Renal cortical epithelial cell (primary cell): Measurements from ENCODE around the gene OR1L8. TPM values are rescaled to one million over a fixed set of nuclear protein-coding genes. Genes with fewer than 3 reads are reported as not detected.
"Not testable (repeated sequence)": the region's sequence is repeated elsewhere in the genome, so short reads cannot be mapped to it uniquely, and the experiment has no call there.

Source experiments
- DNase-seq: peaks from one replicate; pipeline ENCODE4 v3.0.0-alpha.2; 2011; ENCODE audit warnings: low read depth
- total RNA-seq: library from RNA; depleted of rRNA; stranded (reverse); fragments of >200 nt; gene quantifications from 2 replicates; pipeline ENCODE4 v1.2.3, GENCODE V29; 2014

The OR1L8 gene
- total RNA-seq: not detected in 2 replicates

GRCh38 chr9:122583284-122583683 is at the start of gene OR1L8:
OR1L8 (minus strand) TSS chr9:122583384; CDS start chr9:122568477, 14,907 bp downstream.
- not testable (repeated sequence) for DNase-seq

GRCh38 chr9:122619996-122620395 is 36.8 kb upstream of the OR1L8 start:
- no peak for DNase-seq

GRCh38 chr9:122614362-122614761 is 31.2 kb upstream of the OR1L8 start, which contains the start of gene OR1Q1:
OR1Q1 (plus strand) TSS chr9:122614738; CDS start chr9:122614738, 0 bp downstream.
- no peak for DNase-seq

- DNase-seq: no peak
Measured at GRCh38 chr9:122609804-122610203, 26.6 kb upstream of the OR1L8 start.

GRCh38 chr9:122606587-122606986 is 23.4 kb upstream of the OR1L8 start:
- DNase-seq: no peak

- DNase-seq: no peak
Measured at GRCh38 chr9:122605691-122606090, 22.5 kb upstream of the OR1L8 start.

GRCh38 chr9:122580360-122580759 is 2.8 kb downstream of the OR1L8 start:
- DNase-seq: peak; percentile 85

- DNase-seq: no peak
Measured at GRCh38 chr9:122579874-122580273, 3.3 kb downstream of the OR1L8 start.

- DNase-seq: peak; percentile 44
Measured at GRCh38 chr9:122572456-122572855, 10.7 kb downstream of the OR1L8 start.

GRCh38 chr9:122567901-122568300 is 15.3 kb downstream of the OR1L8 start:
- no peak for DNase-seq

- no peak for DNase-seq
Measured at GRCh38 chr9:122562134-122562760, 20.9 kb downstream of the OR1L8 start.

- no peak for DNase-seq
Measured at GRCh38 chr9:122561446-122561845, 21.7 kb downstream of the OR1L8 start.

- no peak for DNase-seq
Measured at GRCh38 chr9:122552812-122553211, 30.4 kb downstream of the OR1L8 start, which contains the start of gene OR1N2. OR1N2 (plus strand) TSS chr9:122553112; CDS start chr9:122553212, 100 bp downstream.

GRCh38 chr9:122551371-122551770 is 31.8 kb downstream of the OR1L8 start:
- no peak for DNase-seq

- peak; percentile 30 for DNase-seq
Measured at GRCh38 chr9:122546196-122546595, 37.0 kb downstream of the OR1L8 start.

- no peak for DNase-seq
Measured at GRCh38 chr9:122538757-122539156, 44.4 kb downstream of the OR1L8 start.

GRCh38 chr9:122537066-122537465 is 46.1 kb downstream of the OR1L8 start:
- peak; percentile 93 for DNase-seq

GRCh38 chr9:122536134-122536533 is 47.0 kb downstream of the OR1L8 start:
- peak; percentile 93 for DNase-seq

GRCh38 chr9:122531157-122531556 is 52.0 kb downstream of the OR1L8 start:
- not testable (repeated sequence) for DNase-seq

- DNase-seq: no peak
Measured at GRCh38 chr9:122527193-122527592, 56.0 kb downstream of the OR1L8 start, which contains the start of gene OR1N1. OR1N1 (minus strand) TSS chr9:122527293; CDS start chr9:122527293, 0 bp downstream.

- DNase-seq: no peak
Measured at GRCh38 chr9:122526602-122527001, 56.6 kb downstream of the OR1L8 start.

GRCh38 chr9:122519376-122519775 is 63.8 kb downstream of the OR1L8 start:
- DNase-seq: no peak

- no peak for DNase-seq
Measured at GRCh38 chr9:122518841-122519240, 64.3 kb downstream of the OR1L8 start, which contains the start of gene OR1J4. OR1J4 (plus strand) TSS chr9:122519141; CDS start chr9:122519141, 0 bp downstream.

- no peak for DNase-seq
Measured at GRCh38 chr9:122518226-122518625, 65.0 kb downstream of the OR1L8 start.
